ENCODE results near the gene RIMBP2.

The RIMBP2 gene

DNA sequence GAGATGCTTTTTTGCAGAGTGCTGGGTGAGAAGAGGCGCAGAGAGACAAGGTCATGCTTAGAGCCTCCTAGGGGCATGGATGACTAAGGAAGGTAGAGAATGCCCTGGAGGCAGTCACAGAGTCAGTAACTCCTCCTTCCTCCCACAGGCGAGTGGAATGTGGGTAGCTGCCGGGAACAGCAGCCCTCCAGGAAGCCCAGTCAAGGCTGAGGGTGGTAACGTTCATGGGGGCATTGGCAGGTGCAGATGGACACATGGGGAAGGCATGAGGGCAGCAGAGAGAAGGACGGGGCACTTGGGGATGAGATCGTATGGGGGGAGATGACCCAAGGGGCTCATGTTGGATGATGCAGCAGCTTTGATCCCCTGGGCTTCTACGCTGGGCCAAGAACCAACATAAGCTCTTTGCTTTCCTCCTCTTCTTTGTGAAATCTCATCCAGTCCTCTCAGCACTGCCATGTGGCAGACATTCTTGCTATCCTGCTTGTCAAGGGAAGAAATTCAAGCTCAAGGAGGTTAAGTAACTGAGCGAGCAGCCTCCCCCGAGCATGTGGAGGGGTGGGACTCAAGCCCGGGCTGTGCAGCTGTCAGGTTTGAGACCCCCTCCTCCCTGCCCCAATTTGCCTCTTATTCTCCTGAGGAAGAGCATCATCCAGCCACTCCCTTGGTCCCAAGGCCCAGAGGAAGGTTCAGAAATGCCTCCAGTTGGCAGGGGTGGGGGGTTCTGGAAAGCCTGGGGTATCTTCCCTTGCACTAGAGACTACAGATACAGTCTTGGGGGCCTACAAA lies 190.5 kb downstream of the RIMBP2 start:
- no peak overlapping the region for H3K4me3 ChIP-seq (replicated peaks; ENCODE audit: low read depth, low read length)
- TF ChIP-seq CTCF (IDR thresholded peaks at IDR 0.05; ENCODE audit: low read depth, low read length, missing control alignments): no peak

GRCh38 chr12:130524759-130525158 lies 191.3 kb downstream of the RIMBP2 start:
- DNase-seq (ENCODE audit: extremely low read depth, low read depth): no peak
- H3K4me3 ChIP-seq (replicated peaks; ENCODE audit: low read depth, low read length): no peak overlapping the region
- TF ChIP-seq CTCF (IDR thresholded peaks at IDR 0.05; ENCODE audit: low read depth, low read length, missing control alignments): no peak

More for the DNA sequence above, 190.5 kb downstream of the RIMBP2 start:
- DNase-seq (ENCODE audit: extremely low read depth, low read depth): no peak

DNA sequence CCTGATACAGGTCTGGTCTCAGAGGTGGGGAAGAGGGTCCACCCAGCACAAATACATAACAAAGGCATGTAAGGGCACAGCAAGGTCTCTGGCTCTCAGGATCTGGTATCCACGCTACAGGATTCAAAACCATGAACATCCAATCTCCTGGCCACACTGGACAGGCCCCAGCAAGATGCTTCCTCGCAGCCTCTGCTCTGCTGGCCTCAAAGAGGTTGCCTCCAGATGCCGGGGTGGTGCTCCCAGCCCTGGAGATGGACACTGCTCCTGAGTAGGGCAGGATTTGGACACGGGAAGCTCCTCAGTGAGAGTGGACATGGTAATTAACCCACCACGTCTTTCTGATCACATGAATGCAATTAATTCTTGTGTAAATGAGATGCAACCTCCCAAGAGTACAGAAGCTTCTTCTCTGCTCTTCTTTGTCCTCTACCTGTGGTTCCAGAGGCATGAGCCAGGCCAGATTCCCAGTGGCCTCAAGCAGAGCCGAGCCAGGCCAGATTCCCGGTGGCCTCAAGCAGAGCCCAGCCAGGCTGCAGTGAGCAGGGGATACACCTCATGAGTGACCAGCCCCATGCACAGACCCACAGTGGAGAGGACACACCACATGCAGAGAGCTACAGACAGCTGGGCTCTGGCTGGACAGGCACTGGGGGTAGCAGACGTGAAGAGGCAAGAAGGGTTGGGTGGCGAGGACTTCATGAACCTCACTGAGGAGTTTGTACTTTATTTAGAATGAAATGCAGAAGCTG lies 192.1 kb downstream of the RIMBP2 start:
- DNase-seq (ENCODE audit: extremely low read depth, low read depth): no peak
- no peak for TF ChIP-seq CTCF (IDR thresholded peaks at IDR 0.05; ENCODE audit: low read depth, low read length, missing control alignments)
- H3K4me3 ChIP-seq (replicated peaks; ENCODE audit: low read depth, low read length): no peak overlapping the region

- DNase-seq (ENCODE audit: extremely low read depth, low read depth): no peak
- TF ChIP-seq CTCF (IDR thresholded peaks at IDR 0.05; ENCODE audit: low read depth, low read length, missing control alignments): no peak
- no peak overlapping the region for H3K4me3 ChIP-seq (replicated peaks; ENCODE audit: low read depth, low read length)
Observed at GRCh38 chr12:130523208-130523607, 192.9 kb downstream of the RIMBP2 start.

GRCh38 chr12:130522244-130522834 lies 193.8 kb downstream of the RIMBP2 start:
- TF ChIP-seq CTCF (IDR thresholded peaks at IDR 0.05; ENCODE audit: low read depth, low read length, missing control alignments): no peak
- DNase-seq (ENCODE audit: extremely low read depth, low read depth): no peak
- H3K4me3 ChIP-seq (replicated peaks; ENCODE audit: low read depth, low read length): no peak overlapping the region

- H3K4me3 ChIP-seq (replicated peaks; ENCODE audit: low read depth, low read length): no peak overlapping the region
- no peak for DNase-seq (ENCODE audit: extremely low read depth, low read depth)
- no peak for TF ChIP-seq CTCF (IDR thresholded peaks at IDR 0.05; ENCODE audit: low read depth, low read length, missing control alignments)
Observed at GRCh38 chr12:130521375-130522124, 194.5 kb downstream of the RIMBP2 start.

All from HFF-Myc (cell line).